DOHH2 (cell line): ENCODE results near the gene FARS2.

Experiments
- H3F3A ChIP-seq: fragments of 200-600 bp; sonication (generic), shearing (Covaris generic); 2 replicates; pipeline ENCODE4 v1.6.0; 2016; ENCODE audit warnings: antibody characterized with exemption, mild to moderate bottlenecking; ENCODE audit not compliant: control insufficient read depth, insufficient read depth
- H3K27ac ChIP-seq: fragments of 200-600 bp; sonication (generic); 2 replicates; pipeline ENCODE4 v1.5.1; 2014; ENCODE audit warnings: low read depth, mild to moderate bottlenecking, low read length, moderate library complexity
- H3K27me3 ChIP-seq: fragments of 200-600 bp; sonication (generic); 2 replicates; pipeline ENCODE4 v1.6.1; 2014; ENCODE audit warnings: mild to moderate bottlenecking, low read length, mixed read lengths; ENCODE audit not compliant: control insufficient read depth
- H3K36me3 ChIP-seq: fragments of 200-600 bp; sonication (generic); 2 replicates; pipeline ENCODE4 v1.6.1; 2014; ENCODE audit warnings: mild to moderate bottlenecking, low read length, moderate library complexity, mixed read lengths; ENCODE audit not compliant: control insufficient read depth
- H3K4me1 ChIP-seq: fragments of 200-600 bp; sonication (generic); 2 replicates; pipeline ENCODE4 v1.6.1; 2014; ENCODE audit warnings: mild to moderate bottlenecking, low read length, mixed read lengths; ENCODE audit not compliant: control insufficient read depth
- H3K4me2 ChIP-seq: fragments of 200-600 bp; sonication (generic); 2 replicates; pipeline ENCODE4 v1.6.0; 2014; ENCODE audit warnings: mild to moderate bottlenecking, low read length, moderate library complexity
- H3K4me3 ChIP-seq: fragments of 200-600 bp; sonication (generic); 2 replicates; pipeline ENCODE4 v1.5.1; 2014; ENCODE audit warnings: mild to moderate bottlenecking, low read length, mixed read lengths
- H3K79me2 ChIP-seq: fragments of 200-600 bp; sonication (generic); 2 replicates; pipeline ENCODE4 v1.6.1; 2014; ENCODE audit warnings: mild to moderate bottlenecking, low read length, mixed read lengths; ENCODE audit not compliant: control insufficient read depth
- H3K9me2 ChIP-seq: fragments of 200-600 bp; sonication (generic); replicated peaks from 2 replicates; pipeline ENCODE4 v1.6.1; 2014; ENCODE audit warnings: mild to moderate bottlenecking, low read length, mixed read lengths; ENCODE audit not compliant: control insufficient read depth
- H3K9me3 ChIP-seq: fragments of 200-600 bp; sonication (generic); 2 replicates; pipeline ENCODE4 v1.6.1; 2014; ENCODE audit warnings: antibody characterized with exemption, low read length, mixed read lengths; ENCODE audit not compliant: control insufficient read depth, insufficient read depth
- H4K20me1 ChIP-seq: fragments of 200-600 bp; sonication (generic); 2 replicates; pipeline ENCODE4 v1.6.0; 2014; ENCODE audit warnings: low read depth, mild to moderate bottlenecking, antibody characterized with exemption, low read length, moderate library complexity; ENCODE audit not compliant: control insufficient read depth, insufficient read depth
- EZH2phosphoT487 ChIP-seq: fragments of 200-600 bp; sonication (generic); IDR thresholded peaks from 2 replicates; pipeline ENCODE4 v1.6.1; 2017; ENCODE audit warnings: borderline replicate concordance, mild to moderate bottlenecking, antibody characterized with exemption, low read length, moderate library complexity, mixed read lengths
- TF ChIP-seq, protein P1 (sequence below): fragments of 200-600 bp; sonication (generic); IDR thresholded peaks from one replicate; pipeline ENCODE4 v1.5.1; 2014; ENCODE audit warnings: antibody characterized with exemption, mild to moderate bottlenecking, low read depth, low read length; ENCODE audit not compliant: poor library complexity, severe bottlenecking

The FARS2 gene

DNA sequence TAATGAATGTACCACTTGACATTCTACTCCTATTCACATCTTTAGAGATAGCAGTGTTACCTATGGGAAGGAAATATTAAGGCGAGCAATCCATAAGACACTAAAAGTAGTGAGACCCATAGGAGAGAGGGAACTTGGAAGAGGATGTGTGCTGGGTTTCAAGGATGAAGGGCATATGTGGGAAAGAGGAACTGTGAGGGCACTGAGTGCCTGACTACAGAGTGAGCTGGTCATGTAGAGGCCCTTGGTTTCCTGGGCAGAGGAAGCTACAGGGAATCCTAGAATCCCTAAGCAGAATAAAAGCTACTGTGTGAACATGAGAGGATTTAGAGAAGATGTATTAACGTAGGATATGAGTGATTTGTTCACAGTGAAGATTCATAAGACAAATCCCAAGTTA lies 262.8 kb downstream of the FARS2 start:
- H3K9me3 ChIP-seq = no peaks in the 10 kb centered on the region
- H3K4me2 ChIP-seq = no peak overlapping the region
- no peaks in the 10 kb centered on the region for H4K20me1 ChIP-seq
- H3K9me2 ChIP-seq = no peaks in the 10 kb centered on the region
- H3F3A ChIP-seq = no peaks in the 10 kb centered on the region
- H3K4me3 ChIP-seq = no peak overlapping the region
- no peaks in the 10 kb centered on the region for H3K36me3 ChIP-seq
- H3K27me3 ChIP-seq = no peaks in the 10 kb centered on the region
- TF ChIP-seq, protein P1, sequence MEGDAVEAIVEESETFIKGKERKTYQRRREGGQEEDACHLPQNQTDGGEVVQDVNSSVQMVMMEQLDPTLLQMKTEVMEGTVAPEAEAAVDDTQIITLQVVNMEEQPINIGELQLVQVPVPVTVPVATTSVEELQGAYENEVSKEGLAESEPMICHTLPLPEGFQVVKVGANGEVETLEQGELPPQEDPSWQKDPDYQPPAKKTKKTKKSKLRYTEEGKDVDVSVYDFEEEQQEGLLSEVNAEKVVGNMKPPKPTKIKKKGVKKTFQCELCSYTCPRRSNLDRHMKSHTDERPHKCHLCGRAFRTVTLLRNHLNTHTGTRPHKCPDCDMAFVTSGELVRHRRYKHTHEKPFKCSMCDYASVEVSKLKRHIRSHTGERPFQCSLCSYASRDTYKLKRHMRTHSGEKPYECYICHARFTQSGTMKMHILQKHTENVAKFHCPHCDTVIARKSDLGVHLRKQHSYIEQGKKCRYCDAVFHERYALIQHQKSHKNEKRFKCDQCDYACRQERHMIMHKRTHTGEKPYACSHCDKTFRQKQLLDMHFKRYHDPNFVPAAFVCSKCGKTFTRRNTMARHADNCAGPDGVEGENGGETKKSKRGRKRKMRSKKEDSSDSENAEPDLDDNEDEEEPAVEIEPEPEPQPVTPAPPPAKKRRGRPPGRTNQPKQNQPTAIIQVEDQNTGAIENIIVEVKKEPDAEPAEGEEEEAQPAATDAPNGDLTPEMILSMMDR = no peak
- TF ChIP-seq EZH2phosphoT487 = no peak
- H3K27ac ChIP-seq = no peak overlapping the region
- no peaks in the 10 kb centered on the region for H3K79me2 ChIP-seq
- no peaks in the 10 kb centered on the region for H3K4me1 ChIP-seq

DNA sequence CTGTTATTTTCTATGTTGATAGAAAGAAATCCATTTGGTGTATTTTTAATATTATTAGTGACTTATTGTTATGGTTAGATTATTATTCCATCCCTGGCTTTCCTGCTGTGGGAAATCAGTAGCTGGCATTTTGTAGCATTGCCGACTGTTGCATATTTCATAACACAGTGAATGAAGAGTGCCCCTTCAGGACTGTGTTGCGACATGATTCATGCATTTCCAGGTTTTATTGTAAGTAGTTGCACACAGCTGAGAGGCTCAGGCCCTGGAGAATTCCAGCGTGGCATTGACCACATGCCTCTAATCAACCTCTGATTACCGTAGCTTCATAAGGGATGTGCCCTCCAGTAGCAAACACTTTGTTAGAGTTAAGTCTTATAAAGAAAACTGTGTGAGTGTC lies 263.9 kb downstream of the FARS2 start:
- TF ChIP-seq EZH2phosphoT487 = no peak
- TF ChIP-seq, protein P1 = no peak
- Histone ChIP-seq H3K9me3 (no peaks in the 10 kb centered on the region), H3K36me3 (no peaks in the 10 kb centered on the region), H3K4me2 (no peak overlapping the region), H3K9me2 (no peaks in the 10 kb centered on the region), H3K27ac (no peak overlapping the region), H3K4me3 (no peak overlapping the region), H3K4me1 (no peaks in the 10 kb centered on the region), H3K27me3 (no peaks in the 10 kb centered on the region), H3F3A (no peaks in the 10 kb centered on the region), H4K20me1 (no peaks in the 10 kb centered on the region), H3K79me2 (no peaks in the 10 kb centered on the region)

DNA sequence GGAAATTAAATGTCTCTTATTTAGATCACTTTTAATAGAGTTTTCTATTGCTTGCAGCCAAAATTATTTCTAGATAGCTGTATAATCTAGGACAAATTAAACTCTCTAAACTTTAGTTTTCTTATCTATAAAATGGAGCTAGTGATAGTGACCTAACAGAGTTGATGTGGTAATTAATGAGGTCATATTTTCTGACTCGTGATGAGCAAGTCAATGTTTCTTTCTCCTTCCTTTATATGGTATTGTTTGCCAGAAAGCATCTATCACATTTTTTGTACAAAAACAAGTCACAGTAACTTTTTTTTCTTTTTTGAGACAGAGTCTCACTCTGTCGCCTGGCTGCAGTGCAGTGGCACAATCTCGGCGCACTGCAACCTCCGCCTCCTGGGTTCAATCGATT lies 267.7 kb downstream of the FARS2 start:
- H3K4me1 ChIP-seq = no peaks in the 10 kb centered on the region
- no peak overlapping the region for H3K4me2 ChIP-seq
- H3K9me2 ChIP-seq = no peaks in the 10 kb centered on the region
- no peak overlapping the region for H3K27ac ChIP-seq
- H4K20me1 ChIP-seq = no peaks in the 10 kb centered on the region
- TF ChIP-seq EZH2phosphoT487 = no peak
- TF ChIP-seq, protein P1 = no peak
- H3K4me3 ChIP-seq = no peak overlapping the region
- H3K27me3 ChIP-seq = no peaks in the 10 kb centered on the region
- no peaks in the 10 kb centered on the region for H3K9me3 ChIP-seq
- no peaks in the 10 kb centered on the region for H3F3A ChIP-seq
- H3K79me2 ChIP-seq = no peaks in the 10 kb centered on the region
- no peaks in the 10 kb centered on the region for H3K36me3 ChIP-seq

DNA sequence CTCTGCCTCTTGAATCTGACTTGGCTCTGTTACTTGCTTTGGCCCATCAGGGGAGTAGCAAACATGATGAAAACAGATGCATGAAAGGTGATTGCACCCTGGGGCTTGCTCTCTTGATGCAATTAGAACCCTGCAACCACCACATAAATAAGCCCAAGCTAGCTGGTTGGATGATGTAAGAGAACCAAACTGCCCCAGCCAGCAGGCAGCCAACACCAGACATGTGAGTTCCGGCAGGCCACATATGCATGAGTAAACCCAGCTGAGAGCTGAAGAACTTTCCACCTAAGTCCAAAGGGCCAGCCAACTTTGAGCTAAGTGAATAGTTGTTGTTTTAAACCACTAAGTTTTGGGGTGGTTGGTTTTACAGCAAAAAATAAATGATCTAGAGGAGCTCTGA lies 268.4 kb downstream of the FARS2 start:
- no peak overlapping the region for H3K4me3 ChIP-seq

More for the DNA sequence above, 268.4 kb downstream of the FARS2 start:
- H4K20me1 ChIP-seq = no peaks in the 10 kb centered on the region
- no peaks in the 10 kb centered on the region for H3K9me3 ChIP-seq
- no peaks in the 10 kb centered on the region for H3K27me3 ChIP-seq
- H3K9me2 ChIP-seq = no peaks in the 10 kb centered on the region
- H3K27ac ChIP-seq = no peak overlapping the region
- H3K36me3 ChIP-seq = no peaks in the 10 kb centered on the region
- no peaks in the 10 kb centered on the region for H3F3A ChIP-seq
- no peaks in the 10 kb centered on the region for H3K79me2 ChIP-seq
- no peaks in the 10 kb centered on the region for H3K4me1 ChIP-seq
- TF ChIP-seq, protein P1 = no peak
- H3K4me2 ChIP-seq = no peak overlapping the region
